Loucy (cell line): Measurements from ENCODE around the gene RAP1GAP2.

Source experiments
- EZH2phosphoT487 ChIP-seq: fragments of 200-600 bp; IDR thresholded peaks from 2 replicates; pipeline ENCODE4 v1.6.1; 2018; ENCODE audit warnings: antibody characterized with exemption, mild to moderate bottlenecking, moderate library complexity, borderline replicate concordance
- TF ChIP-seq, protein P1 (sequence below): fragments of 200-600 bp; sonication (generic); conservative IDR thresholded peaks from 2 replicates; pipeline ENCODE4 v1.5.1; 2014; ENCODE audit warnings: mild to moderate bottlenecking, antibody characterized with exemption, low read length

DNA sequence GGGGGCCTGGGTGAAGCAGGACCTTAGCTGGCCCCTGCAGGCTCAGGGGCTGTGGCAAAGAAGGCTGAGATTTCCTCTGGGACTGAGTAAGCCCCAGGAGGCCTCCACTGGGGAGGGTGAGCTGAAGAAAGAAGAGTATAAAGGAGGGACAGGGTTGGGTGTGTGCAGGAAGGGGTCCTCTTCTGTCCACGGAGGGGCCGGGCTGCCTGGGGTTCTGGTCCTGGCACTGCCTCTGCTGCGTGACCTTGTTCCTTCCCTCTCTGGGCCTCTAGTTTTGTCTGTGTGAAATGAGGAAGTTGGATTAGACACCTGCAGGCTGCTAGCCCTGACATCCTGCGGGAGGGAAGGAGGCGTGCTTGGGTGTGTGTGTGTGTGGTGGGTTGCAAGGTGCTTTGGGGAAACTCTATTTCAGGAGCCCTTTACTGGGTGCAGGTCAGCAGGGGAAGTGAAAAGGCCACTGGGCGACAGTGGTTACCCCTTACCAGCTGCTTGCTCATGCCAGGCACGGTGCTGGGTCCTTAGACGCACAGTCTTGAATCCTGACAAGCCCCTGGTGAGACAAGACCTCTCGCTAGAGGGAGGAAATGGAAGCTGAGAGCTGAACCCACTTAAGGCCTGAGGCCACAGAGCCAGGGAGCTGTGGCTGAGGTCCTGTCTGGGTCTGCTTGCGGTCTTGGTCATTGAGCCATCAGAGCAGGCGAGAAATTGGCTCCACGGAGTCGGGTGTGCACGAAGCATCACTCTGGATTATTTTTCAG is 206.5 kb downstream of the RAP1GAP2 start:
- TF ChIP-seq, protein P1, sequence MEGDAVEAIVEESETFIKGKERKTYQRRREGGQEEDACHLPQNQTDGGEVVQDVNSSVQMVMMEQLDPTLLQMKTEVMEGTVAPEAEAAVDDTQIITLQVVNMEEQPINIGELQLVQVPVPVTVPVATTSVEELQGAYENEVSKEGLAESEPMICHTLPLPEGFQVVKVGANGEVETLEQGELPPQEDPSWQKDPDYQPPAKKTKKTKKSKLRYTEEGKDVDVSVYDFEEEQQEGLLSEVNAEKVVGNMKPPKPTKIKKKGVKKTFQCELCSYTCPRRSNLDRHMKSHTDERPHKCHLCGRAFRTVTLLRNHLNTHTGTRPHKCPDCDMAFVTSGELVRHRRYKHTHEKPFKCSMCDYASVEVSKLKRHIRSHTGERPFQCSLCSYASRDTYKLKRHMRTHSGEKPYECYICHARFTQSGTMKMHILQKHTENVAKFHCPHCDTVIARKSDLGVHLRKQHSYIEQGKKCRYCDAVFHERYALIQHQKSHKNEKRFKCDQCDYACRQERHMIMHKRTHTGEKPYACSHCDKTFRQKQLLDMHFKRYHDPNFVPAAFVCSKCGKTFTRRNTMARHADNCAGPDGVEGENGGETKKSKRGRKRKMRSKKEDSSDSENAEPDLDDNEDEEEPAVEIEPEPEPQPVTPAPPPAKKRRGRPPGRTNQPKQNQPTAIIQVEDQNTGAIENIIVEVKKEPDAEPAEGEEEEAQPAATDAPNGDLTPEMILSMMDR, result no peak
- TF ChIP-seq EZH2phosphoT487, result no peak
